DMS79 treated with DMSO at 0.1 percent for 48 hours (cell line): Measurements from ENCODE around the gene ATE1.
"Not testable (repeated sequence)": the region's sequence is repeated elsewhere in the genome, so short reads cannot be mapped to it uniquely, and the experiment has no call there.

ENCODE experiments used
- DNase-seq: peaks from one replicate; lab custom pipeline; 2025; lab: John Stamatoyannopoulos, UW

The ATE1 gene

DNA sequence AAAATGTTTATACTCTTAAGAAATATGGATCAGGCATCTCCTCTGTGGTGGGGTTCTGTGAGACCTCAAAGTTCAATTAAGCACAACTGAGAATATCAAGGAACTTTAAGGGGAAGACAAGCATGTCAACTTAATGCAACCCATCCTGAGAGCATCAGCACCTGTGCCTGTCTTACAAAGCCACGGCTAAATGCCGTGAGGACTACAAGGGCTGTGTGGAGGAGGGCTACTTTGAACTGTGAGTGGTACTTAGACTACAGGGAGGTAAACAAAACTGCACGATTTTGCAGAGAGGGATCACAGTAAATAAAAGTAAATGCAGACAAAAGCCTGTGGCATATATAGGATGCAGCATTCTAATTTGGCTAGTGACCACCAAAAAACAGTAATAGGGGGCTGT is 139.1 kb downstream of the ATE1 start:
- peak; percentile 60 for DNase-seq

DNA sequence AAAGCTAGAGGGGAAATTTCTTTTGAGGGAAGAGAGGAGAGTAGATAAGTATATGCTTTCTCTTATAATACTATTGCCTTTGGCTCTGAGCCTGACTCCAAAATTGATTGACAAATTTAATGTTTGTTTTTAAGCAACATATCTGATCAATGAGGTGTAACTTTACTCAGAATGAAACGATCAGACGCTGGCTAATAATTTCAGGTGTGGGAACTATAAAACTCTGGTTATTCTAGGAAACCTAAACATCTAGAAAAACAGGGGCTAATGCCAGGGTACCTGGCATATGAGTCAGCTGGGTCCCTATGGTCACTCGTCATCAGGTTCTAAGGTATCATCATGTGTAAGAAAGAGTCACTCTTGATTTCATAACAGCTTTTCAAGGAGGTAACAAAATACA is 139.7 kb downstream of the ATE1 start:
- no peak for DNase-seq

DNA sequence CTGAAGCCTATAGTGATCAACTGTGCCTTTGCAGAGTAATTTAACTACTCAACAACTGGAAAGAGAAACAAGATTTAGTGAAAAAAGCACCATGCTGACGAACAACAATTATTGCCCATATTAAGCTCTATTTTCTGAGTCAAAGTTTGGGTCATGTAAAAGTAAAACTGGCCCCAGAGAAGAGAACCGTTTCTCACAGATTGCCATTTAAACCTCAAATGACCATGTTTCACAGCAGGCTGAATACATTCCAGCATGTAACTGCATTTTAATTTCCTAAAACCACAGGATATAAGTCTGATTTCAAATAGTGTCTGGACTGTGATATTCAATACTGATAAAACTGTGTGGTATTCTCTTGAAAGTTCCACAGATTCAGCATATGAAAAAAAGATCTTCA is 140.7 kb downstream of the ATE1 start:
- no peak for DNase-seq

DNA sequence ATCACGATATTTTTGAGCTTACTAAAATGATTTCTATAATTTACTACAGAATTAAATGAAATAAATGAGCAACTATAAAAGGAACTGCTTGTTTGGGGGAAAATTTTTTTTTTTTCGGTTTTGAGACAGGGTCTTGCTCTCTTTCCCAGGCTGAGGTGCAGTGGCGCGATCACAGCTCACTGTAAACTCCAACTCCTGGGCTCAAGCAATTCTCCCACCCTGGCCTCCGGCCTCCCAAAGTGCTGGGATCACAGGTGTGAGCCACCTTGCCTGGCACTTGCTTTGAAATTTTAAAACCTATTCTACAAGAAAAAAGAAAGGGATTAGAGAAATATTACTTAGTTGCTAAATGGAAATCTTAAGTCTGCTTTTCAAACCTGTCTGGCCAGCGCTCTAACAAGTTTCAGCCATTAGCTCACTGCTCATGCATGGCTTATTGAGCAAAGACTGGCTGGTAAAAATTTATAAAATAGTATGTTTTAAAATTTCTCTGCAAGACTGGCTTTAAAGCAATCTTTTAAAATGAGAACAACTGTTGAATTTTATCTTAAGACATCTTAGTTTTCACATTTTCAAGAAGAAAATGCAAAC is 144.0 kb downstream of the ATE1 start:
- DNase-seq, result no peak

- DNase-seq, result no peak
Measured at GRCh38 chr10:121781101-121781500, 146.7 kb downstream of the ATE1 start.

DNA sequence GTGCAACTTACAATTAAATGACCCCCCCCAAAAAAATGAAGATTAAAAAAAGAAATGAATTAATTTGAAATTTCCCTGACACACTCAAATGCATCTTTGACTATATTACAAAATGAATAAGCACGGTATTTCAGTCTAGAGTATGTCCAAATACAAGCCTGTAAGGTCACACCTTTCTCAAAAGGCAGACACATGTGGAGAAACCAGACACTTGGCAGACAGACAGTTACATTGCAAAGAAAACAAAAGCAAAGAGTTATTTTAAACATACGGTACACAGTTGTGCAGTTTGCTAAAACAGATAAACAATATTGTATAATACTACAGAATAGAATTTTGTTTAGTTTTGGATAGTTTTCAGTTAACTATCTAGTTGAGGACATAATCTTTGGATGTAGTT is 153.0 kb downstream of the ATE1 start:
- DNase-seq, result no peak

DNA sequence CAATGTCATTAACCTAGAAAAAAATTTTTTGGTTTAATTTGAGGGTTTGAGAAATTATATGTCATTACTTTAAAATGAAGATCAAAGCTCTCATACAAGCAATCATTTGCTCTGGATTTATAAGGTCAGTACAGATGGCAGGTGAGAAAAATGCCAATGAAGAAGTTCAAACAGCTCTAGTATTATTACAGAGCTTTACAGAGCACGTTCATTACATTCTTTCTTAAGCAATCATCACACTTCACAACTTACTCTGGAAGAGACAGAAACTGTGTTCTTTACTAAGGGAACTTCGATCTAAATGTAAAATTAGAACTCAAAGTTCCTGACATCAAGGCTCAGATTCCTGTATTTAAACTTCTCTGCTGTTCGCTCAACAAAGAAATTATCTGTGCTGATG is 153.4 kb downstream of the ATE1 start:
- DNase-seq, result no peak

- DNase-seq, result no peak
Measured at GRCh38 chr10:121772884-121773283, 154.9 kb downstream of the ATE1 start.

DNA sequence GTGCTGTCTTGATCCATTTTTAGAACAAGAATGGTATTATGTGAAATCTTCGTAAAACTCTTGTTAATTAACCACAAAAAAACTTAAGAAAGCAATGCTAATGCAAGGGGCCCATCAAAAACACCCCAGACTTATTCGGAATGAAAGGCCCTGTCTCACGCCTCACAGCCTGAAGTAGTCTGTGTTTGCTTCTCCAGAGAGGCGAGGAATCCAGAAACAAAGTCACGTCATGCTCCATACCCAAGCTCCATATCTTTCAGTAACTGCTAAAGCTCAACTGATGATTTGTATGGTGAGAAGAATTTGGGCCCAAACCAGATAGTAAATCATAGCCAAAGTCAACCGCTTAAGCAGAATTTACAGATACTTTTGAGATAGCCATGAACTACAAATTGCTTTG is 155.4 kb downstream of the ATE1 start:
- no peak for DNase-seq

DNA sequence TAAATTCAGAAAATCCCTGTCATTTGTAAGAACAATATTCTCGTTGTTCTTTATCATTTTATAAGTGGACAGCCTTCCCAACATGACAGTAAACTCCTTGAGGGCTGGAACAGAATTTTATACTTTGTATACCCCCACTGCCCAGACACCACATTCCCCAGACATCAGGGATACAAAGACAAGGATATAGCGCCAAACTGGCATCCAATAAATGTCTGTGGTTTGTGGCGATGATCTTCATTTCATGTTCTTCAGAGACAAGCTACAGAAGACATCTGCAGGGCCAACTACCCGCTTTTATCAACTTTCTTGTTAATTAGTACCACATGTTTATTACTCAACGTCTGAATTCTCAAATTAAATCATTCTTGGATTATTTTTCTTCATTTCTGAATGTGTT is 155.9 kb downstream of the ATE1 start:
- DNase-seq, result no peak

DNA sequence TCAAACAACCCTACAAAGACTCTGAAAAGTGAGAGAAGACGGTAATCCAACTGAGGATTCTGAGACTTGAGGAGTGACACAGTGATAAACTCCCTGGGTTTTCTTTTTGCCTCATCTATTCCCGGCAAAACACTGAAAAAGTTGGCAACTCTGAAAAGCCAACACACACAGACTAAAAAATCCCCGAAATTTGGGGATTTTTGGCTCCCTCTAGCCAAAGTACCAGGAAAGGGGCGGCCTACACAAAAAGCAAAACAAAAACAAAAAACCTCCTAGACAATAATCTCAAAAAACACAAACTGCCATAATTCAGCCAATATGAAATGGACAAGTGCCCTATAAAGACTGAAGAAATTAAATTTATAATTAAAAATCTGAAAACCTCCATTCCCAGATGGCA is 161.4 kb downstream of the ATE1 start:
- DNase-seq, result no peak

DNA sequence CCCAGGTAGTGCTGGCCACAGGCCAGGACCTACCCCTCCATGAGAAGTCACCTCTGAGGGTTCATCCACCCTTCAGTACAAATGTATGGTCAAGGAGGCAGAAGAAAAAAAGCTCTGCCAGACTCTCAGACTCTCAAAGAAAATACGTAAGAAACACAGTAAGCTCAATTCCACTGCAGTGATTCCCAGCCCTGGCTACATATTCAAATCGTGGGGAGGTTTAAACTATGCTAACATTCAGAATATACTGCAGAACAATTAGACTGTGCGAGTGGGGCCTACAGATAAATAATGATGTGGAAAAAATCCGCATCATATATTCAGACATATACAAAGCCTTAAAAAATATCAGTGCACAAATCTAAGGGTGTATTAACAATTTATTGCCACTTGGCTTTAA is 162.6 kb downstream of the ATE1 start:
- no peak for DNase-seq

- no peak for DNase-seq
Measured at GRCh38 chr10:121764233-121764942, 163.4 kb downstream of the ATE1 start.

DNA sequence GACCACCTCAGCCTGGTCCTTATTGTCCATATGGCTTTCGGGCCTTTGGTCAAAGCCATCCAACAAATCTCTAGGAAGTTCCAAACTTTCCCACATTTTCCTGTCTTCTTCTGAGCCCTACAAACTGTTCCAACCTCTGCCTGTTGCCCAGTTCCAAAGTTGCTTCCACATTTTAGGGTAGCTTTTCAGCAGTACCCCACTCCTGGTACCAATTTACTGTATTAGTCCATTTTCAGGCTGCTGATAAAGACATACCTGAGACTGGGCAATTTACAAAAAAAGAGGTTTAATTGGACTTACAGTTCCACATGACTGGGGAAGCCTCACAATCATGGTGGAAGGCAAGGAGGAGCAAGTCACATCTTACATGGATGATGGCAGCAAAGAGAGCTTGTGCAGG is 170.6 kb downstream of the ATE1 start:
- DNase-seq, result not testable (repeated sequence)

GRCh38 chr10:121755496-121755895 is 172.3 kb downstream of the ATE1 start:
- not testable (repeated sequence) for DNase-seq

DNA sequence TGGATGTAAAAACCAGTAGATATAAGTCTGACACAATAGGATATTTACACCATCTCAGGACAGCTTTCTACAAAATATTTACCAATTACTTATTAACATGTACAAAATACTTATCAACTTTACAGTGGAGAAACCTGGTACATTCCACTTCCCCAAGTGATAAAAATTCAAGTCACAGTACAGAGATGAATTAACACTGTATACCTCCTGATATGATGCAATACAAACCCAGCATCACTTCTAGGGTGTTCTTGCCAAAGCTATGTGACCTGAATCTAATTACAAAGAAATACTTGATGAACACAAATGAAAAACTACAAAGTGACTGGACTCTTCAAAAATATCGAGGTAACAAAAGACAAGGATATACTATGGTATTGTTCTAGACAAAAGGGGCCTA is 173.2 kb downstream of the ATE1 start:
- no peak for DNase-seq

GRCh38 chr10:121753726-121754476 is 173.9 kb downstream of the ATE1 start:
- no peak for DNase-seq

- no peak for DNase-seq
Measured at GRCh38 chr10:121751191-121751760, 176.6 kb downstream of the ATE1 start.

DNA sequence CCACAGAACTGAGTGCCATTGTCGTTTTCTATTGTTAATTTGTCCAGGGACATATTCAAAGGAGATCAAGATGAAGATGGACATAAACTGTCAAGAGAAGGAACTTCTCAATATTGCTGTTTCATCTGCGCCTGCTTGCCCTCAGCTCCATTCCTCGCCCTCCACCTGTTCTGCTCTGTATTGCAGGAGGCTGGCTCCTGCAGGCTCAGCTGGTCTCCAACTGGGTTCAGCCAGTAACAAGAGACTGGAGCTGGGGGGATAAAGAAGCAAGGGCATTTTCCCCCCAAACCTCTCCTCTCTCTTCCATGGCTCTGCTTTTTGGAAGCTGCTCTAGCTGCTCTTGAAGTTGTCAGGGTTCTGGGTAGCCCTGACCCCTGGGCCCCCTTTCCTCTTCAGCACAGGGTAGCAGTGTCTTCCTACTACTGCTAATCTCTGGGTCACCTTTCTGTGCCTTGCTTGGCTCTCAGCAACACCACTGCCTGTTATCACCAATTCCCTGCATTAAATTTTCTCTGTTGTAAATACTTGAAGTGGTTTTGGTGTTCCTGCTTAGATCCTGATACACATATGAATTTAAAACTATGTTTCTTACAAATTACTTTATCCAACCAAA is 180.6 kb downstream of the ATE1 start:
- DNase-seq, result no peak

DNA sequence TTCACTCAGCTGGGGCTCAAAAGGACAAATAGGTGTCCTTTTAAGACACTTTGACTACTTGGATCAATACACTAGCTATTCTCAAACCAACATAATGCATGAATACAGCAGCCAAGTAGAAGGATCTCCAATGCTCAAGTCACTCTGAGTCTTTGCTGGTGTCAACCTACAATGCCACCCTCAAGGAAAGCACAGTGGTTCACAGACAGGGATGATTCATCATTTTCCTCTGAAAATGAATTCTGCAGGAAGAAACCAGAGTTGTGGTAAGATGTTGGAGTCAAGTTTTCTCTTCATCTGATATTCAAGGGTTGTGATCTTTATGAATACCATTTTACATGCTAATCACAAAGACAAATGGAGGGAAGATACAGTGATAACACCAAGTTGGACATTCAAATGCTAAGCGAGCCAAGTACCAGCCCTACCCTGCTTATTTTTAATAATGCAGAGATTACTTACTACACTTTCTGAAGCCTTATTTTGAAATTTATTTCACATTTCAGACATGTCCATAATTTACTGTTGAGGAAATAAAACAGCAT is 186.5 kb downstream of the ATE1 start:
- DNase-seq, result no peak

- DNase-seq, result no peak
Measured at GRCh38 chr10:121740069-121740468, 187.8 kb downstream of the ATE1 start.

DNA sequence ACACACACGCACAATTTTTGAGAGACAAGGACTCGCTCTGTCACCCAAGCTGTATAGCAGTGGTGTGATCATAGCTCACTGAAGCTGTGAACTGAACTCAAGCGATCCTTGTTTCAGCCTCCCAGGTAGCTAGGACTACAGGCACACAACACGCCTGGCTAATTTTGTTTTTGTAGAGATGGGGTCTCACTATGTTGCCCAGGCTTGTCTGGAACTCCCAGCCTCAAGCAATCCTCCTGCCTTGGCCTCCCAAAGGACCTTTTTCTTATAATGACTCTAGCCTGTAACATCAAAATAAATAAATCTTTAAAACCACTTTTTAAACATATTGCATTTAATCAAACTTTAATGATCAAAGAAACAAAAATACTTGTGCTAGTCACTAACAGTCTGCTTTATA is 188.7 kb downstream of the ATE1 start:
- DNase-seq, result no peak
